Nephron (organoid): Measurements from ENCODE around the gene FNIP2.

Source experiments
- H3K27ac Mint-ChIP-seq, 3 experiments: 2 replicates each; pipeline ENCODE4 v1.8.0; 2020; ENCODE audit warnings: mixed read lengths in 3 of 3, mild to moderate bottlenecking in 2 of 3, moderate library complexity in 1 of 3
- H3K27me3 Mint-ChIP-seq: 2 replicates; pipeline ENCODE4 v1.8.0; 2021; ENCODE audit warnings: low read depth, mild to moderate bottlenecking, moderate library complexity, mixed read lengths
- H3K36me3 Mint-ChIP-seq: 2 replicates; pipeline ENCODE4 v1.8.0; 2020; ENCODE audit warnings: low read depth, mixed read lengths
- H3K4me1 Mint-ChIP-seq: 2 replicates; pipeline ENCODE4 v1.8.0; 2020; ENCODE audit warnings: mixed read lengths
- H3K4me3 Mint-ChIP-seq, 3 experiments: 2 replicates each; pipeline ENCODE4 v1.8.0; 2020; ENCODE audit warnings: mild to moderate bottlenecking in 3 of 3, mixed read lengths in 3 of 3, moderate library complexity in 2 of 3
- H3K9me3 Mint-ChIP-seq: 2 replicates; pipeline ENCODE4 v1.8.0; 2020; ENCODE audit warnings: mixed read lengths
- TF ChIP-seq, protein P1 (sequence below), 3 experiments: fragments of 200-600 bp; sonication (generic); IDR thresholded peaks; one replicate each; pipeline ENCODE4 v1.5.0; 2021; ENCODE audit warnings: antibody characterized with exemption in 3 of 3; ENCODE audit not compliant: unreplicated experiment in 3 of 3

The FNIP2 gene

DNA sequence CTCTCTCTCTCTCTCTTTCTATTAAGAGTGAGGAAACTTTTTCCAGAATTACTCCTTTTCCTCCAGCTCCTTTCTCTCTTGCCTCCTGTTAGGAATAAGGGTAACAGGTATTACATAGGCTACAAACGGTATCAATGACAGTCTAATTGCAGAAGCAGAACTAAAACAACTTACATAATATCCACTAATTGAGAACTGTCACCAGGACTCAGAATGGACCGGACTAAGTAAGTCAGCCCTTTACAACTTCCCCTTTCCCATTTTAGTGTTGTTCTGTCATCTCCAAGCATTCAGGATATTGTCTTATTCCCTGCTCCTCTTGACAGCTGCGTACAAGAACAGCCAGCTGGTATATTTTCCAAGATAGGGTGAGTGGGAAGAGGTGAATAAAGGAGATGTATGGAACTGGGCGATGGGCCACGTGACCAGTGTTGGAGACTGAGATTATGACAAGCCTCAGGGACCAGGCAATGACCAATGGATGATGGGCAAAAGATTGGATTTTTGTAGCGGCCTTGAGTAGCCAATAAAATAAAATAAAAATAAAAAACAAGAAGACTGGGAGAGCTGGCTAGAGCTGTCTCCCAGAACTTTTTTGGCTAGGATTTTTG, 2.3 kb upstream of the FNIP2 start:
- Mint-ChIP-seq H3K4me3 (peak overlapping the region; percentile 62 to 89 (median 69)), H3K27ac (peak overlapping the region; percentile 15 to 90 (median 45)), H3K27me3 (no peaks in the 10 kb centered on the region), H3K36me3 (no peaks in the 10 kb centered on the region), H3K4me1 (peaks cover 36% of the 10 kb centered on the region), H3K9me3 (no peaks in the 10 kb centered on the region)
- TF ChIP-seq, protein P1, sequence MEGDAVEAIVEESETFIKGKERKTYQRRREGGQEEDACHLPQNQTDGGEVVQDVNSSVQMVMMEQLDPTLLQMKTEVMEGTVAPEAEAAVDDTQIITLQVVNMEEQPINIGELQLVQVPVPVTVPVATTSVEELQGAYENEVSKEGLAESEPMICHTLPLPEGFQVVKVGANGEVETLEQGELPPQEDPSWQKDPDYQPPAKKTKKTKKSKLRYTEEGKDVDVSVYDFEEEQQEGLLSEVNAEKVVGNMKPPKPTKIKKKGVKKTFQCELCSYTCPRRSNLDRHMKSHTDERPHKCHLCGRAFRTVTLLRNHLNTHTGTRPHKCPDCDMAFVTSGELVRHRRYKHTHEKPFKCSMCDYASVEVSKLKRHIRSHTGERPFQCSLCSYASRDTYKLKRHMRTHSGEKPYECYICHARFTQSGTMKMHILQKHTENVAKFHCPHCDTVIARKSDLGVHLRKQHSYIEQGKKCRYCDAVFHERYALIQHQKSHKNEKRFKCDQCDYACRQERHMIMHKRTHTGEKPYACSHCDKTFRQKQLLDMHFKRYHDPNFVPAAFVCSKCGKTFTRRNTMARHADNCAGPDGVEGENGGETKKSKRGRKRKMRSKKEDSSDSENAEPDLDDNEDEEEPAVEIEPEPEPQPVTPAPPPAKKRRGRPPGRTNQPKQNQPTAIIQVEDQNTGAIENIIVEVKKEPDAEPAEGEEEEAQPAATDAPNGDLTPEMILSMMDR (IDR thresholded peaks at IDR 0.05; ENCODE audit: unreplicated experiment in 3 of 3): no peak

DNA sequence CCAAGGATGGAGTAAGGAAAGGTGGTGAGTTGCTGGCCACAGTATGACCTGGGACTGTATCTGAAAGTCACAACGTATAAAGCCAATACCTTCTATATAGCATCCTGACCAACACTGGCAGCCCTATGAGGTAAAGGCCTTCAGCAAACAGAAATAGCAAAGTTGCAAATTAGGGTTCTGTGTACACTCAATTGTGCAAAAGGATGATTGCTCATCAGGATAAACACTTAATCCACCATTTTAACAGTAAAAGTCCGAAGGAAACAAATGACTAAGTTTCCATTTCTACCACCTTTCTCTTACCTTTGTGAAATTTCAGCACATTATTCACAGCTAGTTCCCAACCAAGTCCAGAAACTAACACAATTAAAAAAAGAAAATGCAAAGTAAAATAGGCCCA, 1.4 kb upstream of the FNIP2 start:
- no peaks in the 10 kb centered on the region for H3K36me3 Mint-ChIP-seq
- H3K27ac Mint-ChIP-seq: peak overlapping the region; percentile 90 to 99 (median 96)
- peak overlapping the region; percentile 84 to 94 (median 89) for H3K4me3 Mint-ChIP-seq
- TF ChIP-seq, protein P1 (IDR thresholded peaks at IDR 0.05; ENCODE audit: unreplicated experiment in 3 of 3): no peak
- H3K27me3 Mint-ChIP-seq: no peaks in the 10 kb centered on the region
- H3K4me1 Mint-ChIP-seq: peaks cover 44% of the 10 kb centered on the region
- no peaks in the 10 kb centered on the region for H3K9me3 Mint-ChIP-seq

DNA sequence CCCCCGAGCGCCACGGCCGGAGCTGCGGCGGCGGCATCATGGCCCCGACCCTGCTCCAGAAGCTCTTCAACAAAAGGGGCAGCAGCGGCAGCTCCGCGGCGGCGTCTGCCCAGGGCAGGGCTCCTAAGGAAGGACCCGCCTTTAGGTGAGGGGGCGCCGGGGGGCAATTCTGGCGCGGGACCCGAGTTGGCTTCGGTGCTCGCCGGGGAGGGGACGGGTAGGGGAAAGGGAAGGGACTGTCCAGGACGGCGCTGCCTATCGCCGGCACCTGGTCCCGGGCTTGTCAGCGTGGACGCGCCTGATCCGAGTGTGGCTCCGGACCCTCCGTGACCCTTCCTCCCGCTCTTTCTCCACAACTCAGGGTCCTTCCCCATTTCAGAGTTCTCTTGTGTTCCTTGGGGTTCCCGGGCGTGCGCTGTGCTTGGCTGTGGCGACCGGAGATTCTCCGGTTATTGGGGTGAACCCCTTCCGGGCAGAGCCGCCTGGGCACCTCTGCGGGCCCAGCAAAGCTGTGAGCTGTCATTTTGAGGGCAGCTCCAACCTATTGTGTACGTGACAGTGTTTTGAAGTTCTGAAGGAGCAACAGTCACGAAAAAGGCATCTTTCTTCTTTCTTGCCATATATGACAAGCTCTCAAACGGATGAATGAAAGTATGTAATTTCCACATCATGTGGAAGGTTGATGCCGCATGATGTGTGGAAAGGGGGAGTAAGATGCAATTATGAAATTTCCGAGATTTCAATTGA, 522 bp downstream of the FNIP2 start:
- Mint-ChIP-seq H3K36me3 (no peaks in the 10 kb centered on the region), H3K4me3 (peak overlapping the region; percentile 99), H3K27ac (peak overlapping the region; percentile 79 to 92 (median 91)), H3K9me3 (no peaks in the 10 kb centered on the region), H3K4me1 (peaks cover 47% of the 10 kb centered on the region), H3K27me3 (no peaks in the 10 kb centered on the region)
- TF ChIP-seq, protein P1 (IDR thresholded peaks at IDR 0.05; ENCODE audit: unreplicated experiment in 3 of 3): no peak

DNA sequence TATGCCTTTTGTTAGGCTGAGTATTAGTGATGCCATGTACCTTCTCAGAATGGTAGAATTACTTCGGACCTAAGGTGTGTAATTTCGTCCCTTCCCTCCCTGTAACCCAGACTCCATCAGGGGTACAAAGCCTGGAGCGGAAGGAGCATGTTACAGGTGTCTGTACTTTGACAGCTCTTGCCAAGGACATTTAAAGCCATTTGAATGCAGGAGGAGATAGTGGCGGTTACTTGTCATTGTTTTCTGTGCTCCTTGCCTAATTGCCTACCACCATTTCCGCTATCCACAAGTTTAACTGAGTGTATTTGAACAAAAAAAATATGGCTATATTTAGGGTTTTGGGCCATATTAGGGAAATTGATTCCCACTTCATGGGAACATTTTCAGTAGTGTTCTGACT, 1.8 kb downstream of the FNIP2 start:
- TF ChIP-seq, protein P1 (IDR thresholded peaks at IDR 0.05; ENCODE audit: unreplicated experiment in 3 of 3): no peak
- H3K27ac Mint-ChIP-seq: peak overlapping the region; percentile 25 to 54 (median 39)

DNA sequence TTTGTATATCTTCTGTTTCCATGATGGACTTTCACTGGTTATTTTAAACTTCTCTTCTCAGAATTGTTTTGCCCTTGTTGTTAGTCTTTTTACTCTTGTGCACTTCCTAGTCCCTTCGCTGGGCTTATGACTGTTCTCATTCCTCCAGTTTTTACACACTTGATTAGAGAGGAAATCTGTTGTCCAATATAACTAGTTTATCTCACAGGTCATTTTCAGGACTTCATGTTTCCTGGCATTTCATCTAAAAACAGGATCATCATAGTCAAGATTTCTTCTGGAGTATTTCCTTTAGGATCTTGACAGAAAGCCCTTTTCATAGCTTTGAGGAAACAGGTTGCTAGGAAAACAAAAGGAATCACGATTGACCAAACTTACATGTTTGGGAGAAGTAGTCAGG, 3.0 kb downstream of the FNIP2 start:
- TF ChIP-seq, protein P1 (IDR thresholded peaks at IDR 0.05; ENCODE audit: unreplicated experiment in 3 of 3): no peak
- no peaks in the 10 kb centered on the region for H3K36me3 Mint-ChIP-seq
- H3K9me3 Mint-ChIP-seq: no peaks in the 10 kb centered on the region
- peak overlapping the region; percentile 36 to 66 (median 61) for H3K4me3 Mint-ChIP-seq
- no peaks in the 10 kb centered on the region for H3K27me3 Mint-ChIP-seq
- H3K4me1 Mint-ChIP-seq: peaks cover 54% of the 10 kb centered on the region
- H3K27ac Mint-ChIP-seq: peak overlapping the region in 1 of 3 experiments; percentile 32

More for the DNA sequence above, 1.8 kb downstream of the FNIP2 start:
- Mint-ChIP-seq H3K4me3 (peak overlapping the region; percentile 99), H3K4me1 (peaks cover 57% of the 10 kb centered on the region), H3K27me3 (no peaks in the 10 kb centered on the region), H3K36me3 (no peaks in the 10 kb centered on the region), H3K9me3 (no peaks in the 10 kb centered on the region)
